DND-41 (cell line): ENCODE measurements around the gene KRT73.

Experiments
- ATAC-seq: fragments of 200-7000 bp; cut with Tn5 transposase; 3 replicates; pipeline ENCODE4 v1.9.1; 2021; ENCODE audit warnings: low read depth; ENCODE audit not compliant: insufficient read depth
- DNase-seq: peaks from one replicate; pipeline ENCODE4 v3.0.0-alpha.2; 2020
- H2AFZ ChIP-seq: 2 replicates; pipeline ENCODE4 v1.6.0; 2012; ENCODE audit warnings: low read depth, low read length
- H3K27ac ChIP-seq: 2 replicates; pipeline ENCODE4 v1.5.1; 2012; ENCODE audit warnings: low read length, inconsistent platforms
- H3K27me3 ChIP-seq: fragments of 200-600 bp; sonication (generic); 2 replicates; pipeline ENCODE4 v1.6.0; 2012; ENCODE audit warnings: low read length, mild to moderate bottlenecking, inconsistent platforms; ENCODE audit not compliant: insufficient read depth, poor library complexity
- H3K36me3 ChIP-seq: 2 replicates; pipeline ENCODE4 v1.5.1; 2012; ENCODE audit warnings: low read length, inconsistent platforms; ENCODE audit not compliant: insufficient read depth
- H3K4me1 ChIP-seq: 2 replicates; pipeline ENCODE4 v1.5.1; 2012; ENCODE audit warnings: mild to moderate bottlenecking, low read length; ENCODE audit not compliant: insufficient read depth
- H3K4me2 ChIP-seq: 2 replicates; pipeline ENCODE4 v1.6.0; 2012; ENCODE audit warnings: mild to moderate bottlenecking, moderate library complexity, low read length, inconsistent platforms; ENCODE audit not compliant: insufficient read depth
- H3K4me3 ChIP-seq, 2 experiments: fragments of 200-600 bp in 1 of 2; shearing (Covaris generic) in 1 of 2; 2 replicates each; pipeline ENCODE4 v1.5.1; 2012 to 2016; ENCODE audit warnings: inconsistent platforms in 2 of 2, low read length in 2 of 2, mild to moderate bottlenecking in 2 of 2, low read depth in 1 of 2, moderate library complexity in 1 of 2
- H3K79me2 ChIP-seq: 2 replicates; pipeline ENCODE4 v1.6.0; 2012; ENCODE audit warnings: low read length, inconsistent platforms; ENCODE audit not compliant: insufficient read depth
- H3K9ac ChIP-seq: 2 replicates; pipeline ENCODE4 v1.6.0; 2012; ENCODE audit warnings: low read depth, mild to moderate bottlenecking, inconsistent platforms, low read length, moderate library complexity
- H3K9me3 ChIP-seq: 2 replicates; pipeline ENCODE4 v1.5.1; 2012; ENCODE audit warnings: low read length, moderate library complexity, mild to moderate bottlenecking, inconsistent platforms; ENCODE audit not compliant: insufficient read depth, severe bottlenecking
- H4K20me1 ChIP-seq: 2 replicates; pipeline ENCODE4 v1.6.0; 2012; ENCODE audit warnings: low read length; ENCODE audit not compliant: insufficient read depth
- EZH2 ChIP-seq: IDR thresholded peaks from 3 replicates; pipeline ENCODE4 v1.6.1; 2012; ENCODE audit warnings: borderline replicate concordance, low read depth, mild to moderate bottlenecking, moderate library complexity, low read length, inconsistent platforms; ENCODE audit not compliant: severe bottlenecking
- TF ChIP-seq, protein P1 (sequence below): IDR thresholded peaks from 2 replicates; pipeline ENCODE4 v1.5.1; 2012; ENCODE audit warnings: borderline replicate concordance, low read length, moderate library complexity, mild to moderate bottlenecking; ENCODE audit not compliant: poor library complexity, severe bottlenecking; ENCODE audit errors: extremely low read depth

Gene KRT73

DNA sequence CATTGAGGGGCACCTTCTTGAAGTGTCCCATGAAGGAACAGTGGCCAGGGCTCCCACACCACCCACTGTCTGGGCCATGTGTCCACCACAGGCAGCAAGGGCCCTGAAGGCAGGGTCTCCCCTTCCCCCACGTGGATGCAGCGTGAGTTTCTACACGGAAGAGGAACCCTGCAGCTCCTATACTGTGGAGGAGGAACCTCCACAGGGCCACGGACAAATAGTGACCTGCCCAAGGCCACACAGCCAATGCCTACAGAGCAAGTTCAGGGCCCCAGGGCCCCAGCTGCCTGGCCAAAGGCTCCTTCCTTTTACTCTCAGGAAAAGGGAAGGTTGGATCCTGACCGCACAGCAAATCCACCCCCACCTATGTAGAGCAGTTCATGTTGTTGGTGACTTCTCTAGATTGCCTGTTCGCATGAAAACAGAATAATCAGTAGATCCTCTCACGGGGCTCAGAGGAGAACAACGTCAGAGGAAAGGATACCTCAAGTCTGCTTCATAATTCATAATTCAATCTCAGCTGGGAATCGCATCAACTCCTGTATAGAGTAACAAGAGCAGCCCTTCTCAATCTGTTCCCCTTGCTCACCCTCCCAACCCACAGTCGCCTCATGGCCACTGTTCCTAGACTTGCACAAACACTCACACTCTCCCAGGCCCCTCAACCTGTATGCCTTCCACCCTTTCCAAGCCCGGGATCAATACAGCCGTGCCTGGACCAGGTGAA lies 11.1 kb upstream of the KRT73 start:
- Histone ChIP-seq H2AFZ (no peak overlapping the region), H3K9me3 (no peaks in the 10 kb centered on the region), H3K9ac (no peak overlapping the region), H3K27me3 (no peaks in the 10 kb centered on the region), H3K4me1 (no peaks in the 10 kb centered on the region), H3K4me2 (no peak overlapping the region), H3K79me2 (no peaks in the 10 kb centered on the region), H3K27ac (no peak overlapping the region), H3K36me3 (no peaks in the 10 kb centered on the region), H4K20me1 (peaks cover 7% of the 10 kb centered on the region; the same call in 1 of the 2 replicates), H3K4me3 (no peak overlapping the region)
- no peak for TF ChIP-seq EZH2
- TF ChIP-seq, protein P1, sequence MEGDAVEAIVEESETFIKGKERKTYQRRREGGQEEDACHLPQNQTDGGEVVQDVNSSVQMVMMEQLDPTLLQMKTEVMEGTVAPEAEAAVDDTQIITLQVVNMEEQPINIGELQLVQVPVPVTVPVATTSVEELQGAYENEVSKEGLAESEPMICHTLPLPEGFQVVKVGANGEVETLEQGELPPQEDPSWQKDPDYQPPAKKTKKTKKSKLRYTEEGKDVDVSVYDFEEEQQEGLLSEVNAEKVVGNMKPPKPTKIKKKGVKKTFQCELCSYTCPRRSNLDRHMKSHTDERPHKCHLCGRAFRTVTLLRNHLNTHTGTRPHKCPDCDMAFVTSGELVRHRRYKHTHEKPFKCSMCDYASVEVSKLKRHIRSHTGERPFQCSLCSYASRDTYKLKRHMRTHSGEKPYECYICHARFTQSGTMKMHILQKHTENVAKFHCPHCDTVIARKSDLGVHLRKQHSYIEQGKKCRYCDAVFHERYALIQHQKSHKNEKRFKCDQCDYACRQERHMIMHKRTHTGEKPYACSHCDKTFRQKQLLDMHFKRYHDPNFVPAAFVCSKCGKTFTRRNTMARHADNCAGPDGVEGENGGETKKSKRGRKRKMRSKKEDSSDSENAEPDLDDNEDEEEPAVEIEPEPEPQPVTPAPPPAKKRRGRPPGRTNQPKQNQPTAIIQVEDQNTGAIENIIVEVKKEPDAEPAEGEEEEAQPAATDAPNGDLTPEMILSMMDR, result no peak
- DNase-seq, result no peak
- no peak for ATAC-seq

DNA sequence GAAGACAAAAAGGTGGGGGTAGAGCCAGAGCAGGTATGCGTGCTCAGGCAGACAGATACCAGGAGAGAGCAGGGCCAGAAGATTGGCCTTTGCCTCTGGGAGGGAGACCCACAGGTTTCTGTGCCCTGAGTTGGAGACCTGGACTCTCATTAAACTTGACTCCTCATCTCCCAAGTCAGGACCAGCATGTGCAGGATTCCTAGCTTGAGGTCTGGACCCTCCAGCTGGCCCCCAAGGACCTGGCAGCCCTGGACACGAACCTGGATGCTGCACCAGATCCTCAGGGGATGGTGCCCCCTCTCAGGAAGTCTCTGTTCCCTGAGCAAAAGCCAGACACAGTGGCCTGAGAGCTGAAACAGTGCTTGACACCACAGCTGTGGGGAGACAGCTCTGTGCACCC lies 10.5 kb upstream of the KRT73 start:
- no peak overlapping the region for H3K9ac ChIP-seq
- H3K9me3 ChIP-seq, result no peaks in the 10 kb centered on the region
- no peaks in the 10 kb centered on the region for H3K4me1 ChIP-seq
- H2AFZ ChIP-seq, result no peak overlapping the region
- DNase-seq (no peak), ATAC-seq (no peak)
- TF ChIP-seq EZH2, result no peak
- TF ChIP-seq, protein P1, result no peak
- no peak overlapping the region for H3K4me2 ChIP-seq
- H3K27me3 ChIP-seq, result no peaks in the 10 kb centered on the region
- peaks cover 3% of the 10 kb centered on the region; the same call in 1 of the 2 replicates for H4K20me1 ChIP-seq
- H3K79me2 ChIP-seq, result no peaks in the 10 kb centered on the region
- H3K27ac ChIP-seq, result no peak overlapping the region
- no peaks in the 10 kb centered on the region for H3K36me3 ChIP-seq
- no peak overlapping the region for H3K4me3 ChIP-seq

DNA sequence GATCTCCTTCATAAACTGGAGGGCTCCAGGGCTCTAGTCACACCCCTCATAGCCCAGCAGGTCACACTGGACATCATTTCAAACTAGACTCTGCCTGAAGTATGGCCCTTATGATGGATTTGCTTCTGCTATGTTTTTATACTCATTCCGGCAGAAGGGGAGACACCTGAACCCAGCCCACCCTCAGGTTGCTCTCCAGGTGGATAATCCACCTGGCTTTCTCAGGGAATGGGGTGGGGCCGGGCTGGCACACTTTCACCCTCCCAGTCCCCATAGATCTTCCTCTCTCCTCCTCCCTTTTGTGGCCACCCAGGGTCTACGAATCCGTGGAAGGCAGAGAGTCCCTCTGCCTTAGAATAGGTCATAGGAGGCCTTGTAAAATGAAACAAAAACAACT lies 9.8 kb upstream of the KRT73 start:
- Histone ChIP-seq H3K4me3 (no peak overlapping the region), H2AFZ (no peak overlapping the region), H3K4me1 (no peaks in the 10 kb centered on the region), H3K9ac (no peak overlapping the region), H3K4me2 (no peak overlapping the region), H3K27ac (no peak overlapping the region), H3K79me2 (no peaks in the 10 kb centered on the region), H3K36me3 (no peaks in the 10 kb centered on the region), H3K9me3 (no peaks in the 10 kb centered on the region), H3K27me3 (no peaks in the 10 kb centered on the region), H4K20me1 (peaks cover 3% of the 10 kb centered on the region; the same call in 1 of the 2 replicates)
- DNase-seq (no peak), ATAC-seq (no peak)
- TF ChIP-seq, protein P1, result no peak
- no peak for TF ChIP-seq EZH2
